Measurements from ENCODE around the gene SPRYD4. TPM values are rescaled to one million over a fixed set of nuclear protein-coding genes. Genes with fewer than 3 reads are reported as not detected.

Gene SPRYD4
- total RNA-seq, 1 donor from 2014 or later, result 3.2 TPM

DNA sequence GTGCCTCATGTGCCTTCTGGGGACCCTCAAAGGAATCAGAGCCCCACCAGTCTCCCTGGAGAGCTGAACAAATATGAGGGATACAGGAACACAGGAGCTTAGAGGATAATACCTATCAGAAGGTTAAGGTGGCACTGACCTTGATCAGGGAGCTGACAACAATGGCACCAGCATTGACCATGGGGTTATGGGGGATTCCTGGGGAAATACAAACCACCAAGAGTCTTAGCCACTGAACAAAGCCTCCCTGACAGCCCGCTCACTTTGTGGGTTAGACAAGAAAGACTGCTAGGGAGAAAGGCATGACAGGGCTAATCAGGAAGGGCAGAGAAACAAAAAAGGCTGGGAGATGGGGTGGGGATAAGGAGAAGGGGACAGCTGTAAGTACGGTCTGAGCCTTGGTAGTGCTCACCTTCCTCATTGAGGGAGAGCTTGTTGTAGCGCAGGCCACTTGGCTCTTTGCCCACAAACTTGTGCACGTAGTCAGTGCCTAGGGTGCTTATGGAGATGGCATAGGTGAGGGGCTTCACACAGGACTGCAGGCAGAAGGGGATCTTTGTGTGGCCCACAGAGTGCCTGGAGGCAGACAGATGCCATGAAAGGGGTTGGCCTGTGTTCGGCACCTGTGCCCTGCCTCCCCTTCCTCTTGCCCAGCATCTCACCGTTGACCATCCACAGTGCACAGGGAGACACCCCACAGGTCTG is 9.3 kb downstream of the SPRYD4 start:
- Histone ChIP-seq H3K4me3 (no peak overlapping the region), H3K27ac (no peak overlapping the region), H3K36me3 (peaks cover 8% of the 10 kb centered on the region), H3K4me1 (no peaks in the 10 kb centered on the region), H3K27me3 (no peaks in the 10 kb centered on the region), H3K9me3 (no peaks in the 10 kb centered on the region)
- intact Hi-C loops (cut with DNase I), result no loop called here
- TF ChIP-seq, protein P1, sequence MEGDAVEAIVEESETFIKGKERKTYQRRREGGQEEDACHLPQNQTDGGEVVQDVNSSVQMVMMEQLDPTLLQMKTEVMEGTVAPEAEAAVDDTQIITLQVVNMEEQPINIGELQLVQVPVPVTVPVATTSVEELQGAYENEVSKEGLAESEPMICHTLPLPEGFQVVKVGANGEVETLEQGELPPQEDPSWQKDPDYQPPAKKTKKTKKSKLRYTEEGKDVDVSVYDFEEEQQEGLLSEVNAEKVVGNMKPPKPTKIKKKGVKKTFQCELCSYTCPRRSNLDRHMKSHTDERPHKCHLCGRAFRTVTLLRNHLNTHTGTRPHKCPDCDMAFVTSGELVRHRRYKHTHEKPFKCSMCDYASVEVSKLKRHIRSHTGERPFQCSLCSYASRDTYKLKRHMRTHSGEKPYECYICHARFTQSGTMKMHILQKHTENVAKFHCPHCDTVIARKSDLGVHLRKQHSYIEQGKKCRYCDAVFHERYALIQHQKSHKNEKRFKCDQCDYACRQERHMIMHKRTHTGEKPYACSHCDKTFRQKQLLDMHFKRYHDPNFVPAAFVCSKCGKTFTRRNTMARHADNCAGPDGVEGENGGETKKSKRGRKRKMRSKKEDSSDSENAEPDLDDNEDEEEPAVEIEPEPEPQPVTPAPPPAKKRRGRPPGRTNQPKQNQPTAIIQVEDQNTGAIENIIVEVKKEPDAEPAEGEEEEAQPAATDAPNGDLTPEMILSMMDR (IDR thresholded peaks at IDR 0.05), result no peak
- DNase-seq (no peak), ATAC-seq (no peak)

DNA sequence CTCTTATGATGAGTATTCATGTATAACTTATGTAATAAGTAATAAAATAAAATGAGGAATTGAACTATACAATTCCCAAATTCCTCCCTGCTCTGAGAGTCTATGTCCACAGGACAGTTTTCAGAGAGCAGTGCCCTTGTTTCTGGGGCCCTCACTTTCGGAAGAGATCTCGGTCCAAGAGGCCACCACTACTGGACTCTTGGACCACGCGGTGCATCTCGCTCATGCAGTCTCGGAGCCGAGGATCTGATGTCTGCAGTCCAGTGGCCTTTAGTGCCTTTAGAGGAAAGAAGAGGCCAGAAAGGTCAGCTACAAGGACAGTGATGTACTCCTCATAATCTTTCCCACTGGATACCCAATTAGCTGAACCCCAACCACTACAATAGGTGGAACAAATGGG is 11.2 kb downstream of the SPRYD4 start:
- intact Hi-C loops (cut with DNase I), result no loop called here
- Histone ChIP-seq H3K9me3 (no peaks in the 10 kb centered on the region), H3K36me3 (no peaks in the 10 kb centered on the region), H3K27ac (no peak overlapping the region), H3K4me3 (no peak overlapping the region), H3K4me1 (no peaks in the 10 kb centered on the region), H3K27me3 (no peaks in the 10 kb centered on the region)
- DNase-seq (no peak), ATAC-seq (no peak)
- TF ChIP-seq, protein P1 (IDR thresholded peaks at IDR 0.05), result no peak

GRCh38 chr12:56484566-56484965 is 16.2 kb downstream of the SPRYD4 start:
- DNase-seq (no peak), ATAC-seq (no peak)
- H3K36me3 ChIP-seq, result no peaks in the 10 kb centered on the region
- H3K27me3 ChIP-seq, result no peaks in the 10 kb centered on the region
- intact Hi-C loops (cut with DNase I), result no loop called here
- H3K4me1 ChIP-seq, result peaks cover 4% of the 10 kb centered on the region
- TF ChIP-seq, protein P1 (IDR thresholded peaks at IDR 0.05), result no peak
- no peaks in the 10 kb centered on the region for H3K9me3 ChIP-seq
- H3K4me3 ChIP-seq, result no peak overlapping the region
- no peak overlapping the region for H3K27ac ChIP-seq

DNA sequence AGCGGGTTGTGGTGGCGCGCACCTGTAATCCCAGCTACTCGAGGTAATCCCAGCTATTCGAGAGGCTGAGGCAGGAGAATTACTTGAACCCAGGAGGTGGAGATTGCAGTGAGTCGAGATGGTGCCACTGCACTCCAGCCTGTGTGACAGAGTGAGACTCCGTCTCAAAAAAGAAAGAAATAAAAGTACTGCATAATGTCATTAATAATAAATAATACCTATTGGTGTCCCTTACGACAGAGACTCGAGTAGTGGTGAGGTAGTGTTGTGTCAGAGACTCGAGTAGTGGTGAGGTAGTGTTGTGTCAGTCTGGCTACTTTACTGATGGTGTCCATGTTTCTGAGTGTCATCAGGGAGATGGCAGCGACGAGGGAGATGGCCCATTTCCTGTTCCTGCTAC is 18.3 kb downstream of the SPRYD4 start:
- Histone ChIP-seq H3K27ac (no peak overlapping the region), H3K27me3 (no peaks in the 10 kb centered on the region), H3K4me3 (no peak overlapping the region), H3K9me3 (no peaks in the 10 kb centered on the region), H3K4me1 (peaks cover 4% of the 10 kb centered on the region), H3K36me3 (no peaks in the 10 kb centered on the region)
- ATAC-seq (no peak), DNase-seq (no peak)
- TF ChIP-seq, protein P1 (IDR thresholded peaks at IDR 0.05), result no peak
- intact Hi-C loops (cut with DNase I), result no loop called here

- intact Hi-C loops (cut with DNase I), result no loop called here
- H3K36me3 ChIP-seq, result no peaks in the 10 kb centered on the region
- TF ChIP-seq, protein P1 (IDR thresholded peaks at IDR 0.05), result no peak
- peak overlapping the region; percentile 59 for H3K4me3 ChIP-seq
- DNase-seq (peak; percentile 81), ATAC-seq (peak; percentile 62)
- H3K4me1 ChIP-seq, result peaks cover 4% of the 10 kb centered on the region
- H3K27me3 ChIP-seq, result no peaks in the 10 kb centered on the region
- no peak overlapping the region for H3K27ac ChIP-seq
- no peaks in the 10 kb centered on the region for H3K9me3 ChIP-seq
These were observed 19.2 kb downstream of the SPRYD4 start for GRCh38 chr12:56487448-56488040.

Measured in upper lobe of right lung (tissue), 1 donor.